Neural cell (in vitro differentiated cells): ENCODE measurements around the gene TNS4. TPM values are rescaled to one million over a fixed set of nuclear protein-coding genes. Genes with fewer than 3 reads are reported as not detected.

Source experiments
- H2AFZ ChIP-seq: fragments of 200-600, 300-800 bp; sonication (generic), shearing (Covaris generic); 2 replicates; pipeline ENCODE4 v1.6.0; 2014; ENCODE audit warnings: low read depth, mild to moderate bottlenecking, antibody characterized with exemption, low read length, moderate library complexity
- H3F3A ChIP-seq: fragments of 200-600 bp; shearing (Covaris generic); 2 replicates; pipeline ENCODE4 v1.6.1; 2016; ENCODE audit warnings: mild to moderate bottlenecking, moderate library complexity, mixed read lengths, antibody characterized with exemption, low read length; ENCODE audit not compliant: insufficient read depth, poor library complexity, severe bottlenecking
- H3K27ac ChIP-seq: fragments of 200-600, 300-800 bp; sonication (generic), shearing (Covaris generic); 2 replicates; pipeline ENCODE4 v1.5.1; 2014; ENCODE audit warnings: mild to moderate bottlenecking, low read length, moderate library complexity
- H3K27me3 ChIP-seq: fragments of 300-800, 200-600 bp; sonication (generic), shearing (Covaris generic); 2 replicates; pipeline ENCODE4 v1.6.0; 2014; ENCODE audit warnings: mild to moderate bottlenecking, low read depth, low read length, moderate library complexity; ENCODE audit not compliant: insufficient read depth
- H3K36me3 ChIP-seq: fragments of 300-800, 200-600 bp; sonication (generic), shearing (Covaris generic); 2 replicates; pipeline ENCODE4 v1.5.1; 2014; ENCODE audit warnings: mild to moderate bottlenecking, antibody characterized with exemption, low read length, moderate library complexity; ENCODE audit not compliant: insufficient read depth
- H3K4me2 ChIP-seq: fragments of 300-800, 200-600 bp; sonication (generic), shearing (Covaris generic); 2 replicates; pipeline ENCODE4 v1.6.0; 2014; ENCODE audit warnings: mild to moderate bottlenecking, low read length
- H3K4me3 ChIP-seq: fragments of 300-800, 200-600 bp; sonication (generic), shearing (Covaris generic); 2 replicates; pipeline ENCODE4 v1.5.1; 2014; ENCODE audit warnings: mild to moderate bottlenecking, low read length, moderate library complexity
- H3K79me2 ChIP-seq: fragments of 200-600 bp; shearing (Covaris generic); replicated peaks from 2 replicates; pipeline ENCODE4 v1.6.0; 2014; ENCODE audit warnings: mild to moderate bottlenecking, low read length, moderate library complexity; ENCODE audit not compliant: insufficient read depth
- H3K9ac ChIP-seq: fragments of 300-800, 200-600 bp; sonication (generic), shearing (Covaris generic); 2 replicates; pipeline ENCODE4 v1.6.1; 2016; ENCODE audit warnings: mild to moderate bottlenecking, low read length, mixed read lengths
- H3K9me2 ChIP-seq: fragments of 200-600 bp; shearing (Covaris generic); 2 replicates; pipeline ENCODE4 v1.6.1; 2016; ENCODE audit warnings: mild to moderate bottlenecking, low read length, mixed read lengths; ENCODE audit not compliant: insufficient read depth
- H3K9me3 ChIP-seq: fragments of 200-600, 300-800 bp; sonication (generic), shearing (Covaris generic); 2 replicates; pipeline ENCODE4 v1.6.1; 2016; ENCODE audit warnings: mild to moderate bottlenecking, mixed run types, low read length, moderate library complexity, mixed read lengths
- H4K20me1 ChIP-seq: fragments of 200-600 bp; shearing (Covaris generic); 2 replicates; pipeline ENCODE4 v1.6.1; 2016; ENCODE audit warnings: mild to moderate bottlenecking, mixed run types; ENCODE audit not compliant: insufficient read depth
- EP300 ChIP-seq: fragments of 450-650 bp; conservative IDR thresholded peaks from 2 replicates; pipeline ENCODE4 v1.6.1; 2014; ENCODE audit warnings: antibody characterized with exemption, mild to moderate bottlenecking, moderate library complexity; ENCODE audit not compliant: poor library complexity, severe bottlenecking
- EZH2 ChIP-seq: fragments of 200-600, 300-800 bp; shearing (Covaris generic), sonication (generic); IDR thresholded peaks from 2 replicates; pipeline ENCODE4 v1.6.1; 2014; ENCODE audit warnings: antibody characterized with exemption, low read length, borderline replicate concordance, mild to moderate bottlenecking; ENCODE audit not compliant: insufficient read depth, poor library complexity, severe bottlenecking
- MXI1 ChIP-seq: fragments of 450-650 bp; conservative IDR thresholded peaks from 2 replicates; pipeline ENCODE4 v1.6.1; 2014; ENCODE audit warnings: antibody characterized with exemption, mild to moderate bottlenecking; ENCODE audit not compliant: poor library complexity, severe bottlenecking
- POLR2AphosphoS5 ChIP-seq: IDR thresholded peaks from 2 replicates; pipeline ENCODE4 v1.6.1; 2012
- RAD21 ChIP-seq: fragments of 450-650 bp; conservative IDR thresholded peaks from 2 replicates; pipeline ENCODE4 v1.6.1; 2014; ENCODE audit warnings: antibody characterized with exemption, mild to moderate bottlenecking, moderate library complexity
- SMC3 ChIP-seq: fragments of 450-650 bp; conservative IDR thresholded peaks from 2 replicates; pipeline ENCODE4 v1.6.1; 2014; ENCODE audit warnings: antibody characterized with exemption, mild to moderate bottlenecking, moderate library complexity; ENCODE audit not compliant: poor library complexity
- TAF1 ChIP-seq: IDR thresholded peaks from 2 replicates; pipeline ENCODE4 v1.6.1; 2012; ENCODE audit warnings: low read depth
- polyA plus RNA-seq: library from polyadenylated mRNA; depleted of rRNA; stranded (reverse); fragments of >200 nt; gene quantifications from 2 replicates; pipeline ENCODE4 v1.2.3, GENCODE V29; 2014
- TF ChIP-seq, protein P1 (sequence below): IDR thresholded peaks from 2 replicates; pipeline ENCODE4 v1.6.1; 2012; ENCODE audit warnings: borderline replicate concordance
- TF ChIP-seq, protein P2 (sequence below): fragments of 450-650 bp; IDR thresholded peaks from 2 replicates; pipeline ENCODE4 v1.5.1; 2014; ENCODE audit warnings: antibody characterized with exemption, mild to moderate bottlenecking, moderate library complexity; ENCODE audit not compliant: poor library complexity, severe bottlenecking

Gene TNS4
- polyA plus RNA-seq, 1 donor from 2014 or later: not detected

DNA sequence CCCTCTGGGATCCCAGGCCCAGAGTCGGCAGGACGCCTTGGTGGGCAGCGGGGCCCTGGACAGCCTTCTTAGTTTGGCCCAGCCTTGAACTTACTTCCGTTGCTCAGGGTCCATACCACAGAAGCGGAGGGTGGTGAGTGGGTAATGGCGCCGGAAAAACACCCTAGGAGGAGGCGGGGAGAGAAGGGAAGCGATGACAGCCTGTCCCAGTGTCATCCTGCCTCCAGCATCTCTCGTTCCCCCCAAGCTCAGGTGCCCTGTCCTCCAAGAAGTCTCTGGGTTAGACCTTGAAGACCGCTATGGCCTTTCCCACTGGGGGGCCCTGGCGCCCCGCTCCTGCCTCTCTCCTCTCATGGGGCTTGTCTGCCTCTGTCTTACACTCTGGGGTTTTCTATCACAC, 22.9 kb downstream of the TNS4 start:
- Histone ChIP-seq H3K27me3 (no peaks in the 10 kb centered on the region), H3K9ac (no peak overlapping the region), H3K36me3 (no peaks in the 10 kb centered on the region), H4K20me1 (no peaks in the 10 kb centered on the region), H3K9me2 (no peaks in the 10 kb centered on the region), H3K4me2 (no peak overlapping the region), H3K27ac (no peak overlapping the region), H3K79me2 (no peaks in the 10 kb centered on the region), H3K4me3 (no peak overlapping the region), H3K9me3 (no peaks in the 10 kb centered on the region), H3F3A (no peaks in the 10 kb centered on the region), H2AFZ (no peak overlapping the region)
- no peak for TF ChIP-seq POLR2AphosphoS5
- TF ChIP-seq, protein P1, sequence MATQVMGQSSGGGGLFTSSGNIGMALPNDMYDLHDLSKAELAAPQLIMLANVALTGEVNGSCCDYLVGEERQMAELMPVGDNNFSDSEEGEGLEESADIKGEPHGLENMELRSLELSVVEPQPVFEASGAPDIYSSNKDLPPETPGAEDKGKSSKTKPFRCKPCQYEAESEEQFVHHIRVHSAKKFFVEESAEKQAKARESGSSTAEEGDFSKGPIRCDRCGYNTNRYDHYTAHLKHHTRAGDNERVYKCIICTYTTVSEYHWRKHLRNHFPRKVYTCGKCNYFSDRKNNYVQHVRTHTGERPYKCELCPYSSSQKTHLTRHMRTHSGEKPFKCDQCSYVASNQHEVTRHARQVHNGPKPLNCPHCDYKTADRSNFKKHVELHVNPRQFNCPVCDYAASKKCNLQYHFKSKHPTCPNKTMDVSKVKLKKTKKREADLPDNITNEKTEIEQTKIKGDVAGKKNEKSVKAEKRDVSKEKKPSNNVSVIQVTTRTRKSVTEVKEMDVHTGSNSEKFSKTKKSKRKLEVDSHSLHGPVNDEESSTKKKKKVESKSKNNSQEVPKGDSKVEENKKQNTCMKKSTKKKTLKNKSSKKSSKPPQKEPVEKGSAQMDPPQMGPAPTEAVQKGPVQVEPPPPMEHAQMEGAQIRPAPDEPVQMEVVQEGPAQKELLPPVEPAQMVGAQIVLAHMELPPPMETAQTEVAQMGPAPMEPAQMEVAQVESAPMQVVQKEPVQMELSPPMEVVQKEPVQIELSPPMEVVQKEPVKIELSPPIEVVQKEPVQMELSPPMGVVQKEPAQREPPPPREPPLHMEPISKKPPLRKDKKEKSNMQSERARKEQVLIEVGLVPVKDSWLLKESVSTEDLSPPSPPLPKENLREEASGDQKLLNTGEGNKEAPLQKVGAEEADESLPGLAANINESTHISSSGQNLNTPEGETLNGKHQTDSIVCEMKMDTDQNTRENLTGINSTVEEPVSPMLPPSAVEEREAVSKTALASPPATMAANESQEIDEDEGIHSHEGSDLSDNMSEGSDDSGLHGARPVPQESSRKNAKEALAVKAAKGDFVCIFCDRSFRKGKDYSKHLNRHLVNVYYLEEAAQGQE: no peak
- no peak for TF ChIP-seq TAF1

DNA sequence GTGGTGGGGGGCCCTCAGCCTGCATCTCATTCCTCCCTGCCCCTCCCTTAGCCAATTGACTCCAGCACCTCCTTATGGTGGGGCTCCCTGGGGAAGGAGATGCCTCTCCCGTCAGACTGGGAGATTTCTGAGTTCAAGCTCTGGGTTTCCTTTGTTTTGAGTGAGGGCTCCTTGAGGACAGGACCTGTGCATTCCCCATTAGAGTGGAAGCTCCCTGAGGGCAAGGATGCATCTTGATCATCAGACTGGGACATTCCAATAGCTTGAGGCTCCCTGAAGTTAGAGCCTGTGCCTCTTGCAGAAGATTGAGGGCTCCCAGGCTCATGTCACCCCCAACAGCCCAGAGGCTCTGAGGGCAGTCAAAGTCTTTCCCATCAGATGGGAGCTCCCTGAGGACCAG, 23.6 kb downstream of the TNS4 start:
- H3K27me3 ChIP-seq: no peaks in the 10 kb centered on the region
- no peaks in the 10 kb centered on the region for H3K9me2 ChIP-seq
- no peak overlapping the region for H3K27ac ChIP-seq
- TF ChIP-seq, protein P2, sequence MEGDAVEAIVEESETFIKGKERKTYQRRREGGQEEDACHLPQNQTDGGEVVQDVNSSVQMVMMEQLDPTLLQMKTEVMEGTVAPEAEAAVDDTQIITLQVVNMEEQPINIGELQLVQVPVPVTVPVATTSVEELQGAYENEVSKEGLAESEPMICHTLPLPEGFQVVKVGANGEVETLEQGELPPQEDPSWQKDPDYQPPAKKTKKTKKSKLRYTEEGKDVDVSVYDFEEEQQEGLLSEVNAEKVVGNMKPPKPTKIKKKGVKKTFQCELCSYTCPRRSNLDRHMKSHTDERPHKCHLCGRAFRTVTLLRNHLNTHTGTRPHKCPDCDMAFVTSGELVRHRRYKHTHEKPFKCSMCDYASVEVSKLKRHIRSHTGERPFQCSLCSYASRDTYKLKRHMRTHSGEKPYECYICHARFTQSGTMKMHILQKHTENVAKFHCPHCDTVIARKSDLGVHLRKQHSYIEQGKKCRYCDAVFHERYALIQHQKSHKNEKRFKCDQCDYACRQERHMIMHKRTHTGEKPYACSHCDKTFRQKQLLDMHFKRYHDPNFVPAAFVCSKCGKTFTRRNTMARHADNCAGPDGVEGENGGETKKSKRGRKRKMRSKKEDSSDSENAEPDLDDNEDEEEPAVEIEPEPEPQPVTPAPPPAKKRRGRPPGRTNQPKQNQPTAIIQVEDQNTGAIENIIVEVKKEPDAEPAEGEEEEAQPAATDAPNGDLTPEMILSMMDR: no peak
- no peak overlapping the region for H2AFZ ChIP-seq
- no peak overlapping the region for H3K4me3 ChIP-seq
- no peak overlapping the region for H3K9ac ChIP-seq
- H4K20me1 ChIP-seq: no peaks in the 10 kb centered on the region
- no peaks in the 10 kb centered on the region for H3K9me3 ChIP-seq
- no peaks in the 10 kb centered on the region for H3K79me2 ChIP-seq
- H3K4me2 ChIP-seq: no peak overlapping the region
- no peaks in the 10 kb centered on the region for H3F3A ChIP-seq
- H3K36me3 ChIP-seq: no peaks in the 10 kb centered on the region

DNA sequence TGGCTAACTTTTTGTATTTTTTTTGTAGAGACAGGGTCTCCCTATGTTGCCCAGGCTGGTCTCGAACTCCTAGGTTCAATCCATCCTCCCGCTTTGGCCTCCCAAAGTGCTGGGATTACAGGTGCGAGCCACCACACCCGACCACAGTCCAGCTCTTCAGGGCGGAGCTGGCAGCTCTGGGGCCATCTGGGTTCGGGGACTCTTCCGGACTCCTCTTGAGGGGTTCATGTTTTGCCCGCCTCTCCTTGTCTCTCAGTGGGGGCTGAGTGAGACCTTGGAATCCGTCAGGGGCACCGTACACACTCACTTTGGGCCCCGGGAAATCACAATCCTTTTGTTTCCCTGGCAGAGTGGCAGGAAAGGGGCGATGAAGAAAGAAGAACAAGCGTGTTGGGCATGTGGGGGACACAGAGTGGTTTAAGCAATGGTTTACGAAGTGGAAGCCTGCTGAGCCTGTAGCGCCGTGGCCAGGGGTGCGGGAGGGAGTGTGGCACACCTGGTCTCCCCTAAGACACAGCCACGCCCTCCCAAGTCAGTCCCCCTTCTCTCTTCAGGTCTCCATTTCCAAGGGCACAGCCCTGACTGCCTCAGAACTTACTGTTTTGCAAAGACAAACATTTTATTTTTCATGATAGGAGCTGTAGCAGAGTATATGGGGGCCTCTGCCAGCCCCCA, 26.1 kb downstream of the TNS4 start:
- Histone ChIP-seq H3K4me2 (no peak overlapping the region), H3K79me2 (no peaks in the 10 kb centered on the region), H4K20me1 (no peaks in the 10 kb centered on the region), H3K36me3 (no peaks in the 10 kb centered on the region), H3K9me2 (no peaks in the 10 kb centered on the region), H3K27me3 (no peaks in the 10 kb centered on the region), H3F3A (no peaks in the 10 kb centered on the region), H3K27ac (no peak overlapping the region), H3K9ac (no peak overlapping the region), H3K4me3 (no peak overlapping the region), H2AFZ (no peak overlapping the region), H3K9me3 (peaks cover 3% of the 10 kb centered on the region)
- no peak for TF ChIP-seq SMC3
- no peak for TF ChIP-seq EP300
- TF ChIP-seq POLR2AphosphoS5: no peak
- TF ChIP-seq, protein P1: no peak
- no peak for TF ChIP-seq RAD21
- no peak for TF ChIP-seq MXI1
- no peak for TF ChIP-seq TAF1
- TF ChIP-seq, protein P2: no peak
- TF ChIP-seq EZH2: no peak
